Activated T-helper 17 cell treated with anti-CD3 and anti-CD28 coated beads, Interleukin-2, amount 50 U/mL, for 72 hours (primary cell): ENCODE data around the gene BET1L. TPM values are rescaled to one million over a fixed set of nuclear protein-coding genes. Genes with fewer than 3 reads are reported as not detected.

Experiments used
- total RNA-seq, 2 donors: library from RNA; stranded (reverse); gene quantifications; one replicate each; pipeline ENCODE4 v1.2.3, GENCODE V29; 2022

BET1L gene
- total RNA-seq, 2 donors from 2014 or later = 32.5 to 84.3 TPM

Other genes with a start within 250 kb of the BET1L start
- not detected for gene SCGB1C1, start 14.3 kb downstream of the BET1L start, total RNA-seq
- 100 to 1,000 TPM; 118 to 139 TPM for gene RIC8A, start 309 bp upstream of the BET1L start, total RNA-seq
- 10 to 100 TPM; 16.5 to 48.5 TPM for gene SIRT3, start 28.9 kb upstream of the BET1L start, total RNA-seq
- 100 to 1,000 TPM; 153 to 211 TPM for gene PSMD13, start 29.6 kb upstream of the BET1L start, total RNA-seq
- 1 to 10 TPM in 1 of 2 donors, under 1 TPM in 1; 0.43 to 2.2 TPM for gene NLRP6, start 71.0 kb upstream of the BET1L start, total RNA-seq
- 100 to 1,000 TPM in 1 of 2 donors, 10 to 100 TPM in 1; 31.7 to 196 TPM for gene PGGHG, start 81.7 kb upstream of the BET1L start, total RNA-seq
- not detected for gene IFITM5, start 92.1 kb upstream of the BET1L start, total RNA-seq
- gene IFITM2, start 100.4 kb upstream of the BET1L start, total RNA-seq = 100 to 1,000 TPM; 187 to 261 TPM
- 10 to 100 TPM; 95.7 to 97.1 TPM for gene IFITM1, start 106.6 kb upstream of the BET1L start, total RNA-seq
- gene IFITM3, start 113.5 kb upstream of the BET1L start, total RNA-seq = 10 to 100 TPM in 1 of 2 donors, 1 to 10 TPM in 1; 2.7 to 26.0 TPM
- 1 to 10 TPM; 1.4 to 9.4 TPM for gene B4GALNT4, start 162.1 kb upstream of the BET1L start, total RNA-seq
- not detected for gene PKP3, start 186.8 kb upstream of the BET1L start, total RNA-seq
- 10 to 100 TPM; 49.5 to 55.7 TPM for gene SIGIRR, start 207.6 kb upstream of the BET1L start, total RNA-seq
- gene ANO9, start 234.6 kb upstream of the BET1L start, total RNA-seq = 100 to 1,000 TPM in 1 of 2 donors, 10 to 100 TPM in 1; 36.0 to 119 TPM
- 10 to 100 TPM; 24.1 to 28.0 TPM for gene PTDSS2, start 242.9 kb upstream of the BET1L start, total RNA-seq